AG09309 (cell line): ENCODE measurements around the gene PTPRT.

Source experiments
- DNase-seq: peaks from one replicate; pipeline ENCODE4 v3.0.0-alpha.2; 2010; ENCODE audit warnings: low read depth
- H3K4me3 ChIP-seq: 2 replicates; pipeline ENCODE4 v1.5.1; 2011; ENCODE audit warnings: mild to moderate bottlenecking, low read depth, low read length, moderate library complexity; ENCODE audit not compliant: control insufficient read depth
- TF ChIP-seq, protein P1 (sequence below): IDR thresholded peaks from 2 replicates; pipeline ENCODE4 v1.5.1; 2011; ENCODE audit warnings: mild to moderate bottlenecking, low read depth, low read length, inconsistent platforms; ENCODE audit not compliant: insufficient read depth, control insufficient read depth; ENCODE audit errors: missing control alignments

PTPRT gene

DNA sequence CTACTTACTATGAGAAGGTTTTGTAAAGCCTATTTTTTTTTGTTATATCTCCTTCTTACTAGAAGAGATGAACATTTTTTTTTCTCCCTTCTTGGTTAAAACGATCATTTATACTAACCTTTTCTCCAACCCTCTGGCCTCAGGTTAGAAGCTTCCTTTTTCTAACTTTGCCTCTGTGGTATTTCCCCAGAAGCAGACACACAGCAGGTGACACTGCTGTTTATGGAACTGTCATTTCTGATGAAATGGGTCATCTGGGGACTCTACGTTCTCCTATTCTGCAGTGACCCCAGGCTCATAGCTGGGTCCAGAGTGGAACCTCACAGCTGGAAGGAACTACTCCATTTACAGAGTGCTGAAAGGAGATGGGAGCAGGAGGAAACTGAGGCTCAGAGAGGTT is 825.3 kb downstream of the PTPRT start:
- no peak for DNase-seq
- TF ChIP-seq, protein P1, sequence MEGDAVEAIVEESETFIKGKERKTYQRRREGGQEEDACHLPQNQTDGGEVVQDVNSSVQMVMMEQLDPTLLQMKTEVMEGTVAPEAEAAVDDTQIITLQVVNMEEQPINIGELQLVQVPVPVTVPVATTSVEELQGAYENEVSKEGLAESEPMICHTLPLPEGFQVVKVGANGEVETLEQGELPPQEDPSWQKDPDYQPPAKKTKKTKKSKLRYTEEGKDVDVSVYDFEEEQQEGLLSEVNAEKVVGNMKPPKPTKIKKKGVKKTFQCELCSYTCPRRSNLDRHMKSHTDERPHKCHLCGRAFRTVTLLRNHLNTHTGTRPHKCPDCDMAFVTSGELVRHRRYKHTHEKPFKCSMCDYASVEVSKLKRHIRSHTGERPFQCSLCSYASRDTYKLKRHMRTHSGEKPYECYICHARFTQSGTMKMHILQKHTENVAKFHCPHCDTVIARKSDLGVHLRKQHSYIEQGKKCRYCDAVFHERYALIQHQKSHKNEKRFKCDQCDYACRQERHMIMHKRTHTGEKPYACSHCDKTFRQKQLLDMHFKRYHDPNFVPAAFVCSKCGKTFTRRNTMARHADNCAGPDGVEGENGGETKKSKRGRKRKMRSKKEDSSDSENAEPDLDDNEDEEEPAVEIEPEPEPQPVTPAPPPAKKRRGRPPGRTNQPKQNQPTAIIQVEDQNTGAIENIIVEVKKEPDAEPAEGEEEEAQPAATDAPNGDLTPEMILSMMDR: no peak
- H3K4me3 ChIP-seq: no peak overlapping the region

DNA sequence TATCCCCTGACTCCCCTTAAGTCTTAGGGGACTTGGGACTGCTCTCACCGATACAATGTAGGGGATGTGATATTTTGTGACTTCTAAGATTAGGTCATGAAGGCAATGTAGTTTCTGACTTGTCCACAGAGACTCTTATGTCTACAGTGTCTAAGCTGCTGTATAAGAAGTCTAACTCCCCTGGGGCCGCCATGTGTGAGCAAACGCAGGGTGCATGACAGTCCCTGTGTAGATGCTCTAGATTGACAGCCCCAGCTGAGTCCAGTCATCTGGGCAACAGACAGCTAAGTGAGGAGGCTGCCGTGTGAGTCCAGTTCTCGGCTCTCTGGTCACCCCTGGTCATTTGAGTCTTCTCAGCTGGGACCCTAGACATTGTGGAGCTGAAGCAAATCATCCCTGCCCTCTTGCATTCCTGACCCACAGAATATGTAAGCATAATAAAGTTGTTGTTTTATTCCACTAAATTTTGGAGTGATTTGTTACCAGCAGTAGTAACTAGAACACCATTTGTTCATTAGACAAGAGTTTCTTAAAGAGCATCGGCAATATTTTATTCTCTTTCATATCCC is 828.2 kb downstream of the PTPRT start:
- DNase-seq: no peak
- no peak overlapping the region for H3K4me3 ChIP-seq
- TF ChIP-seq, protein P1: no peak

DNA sequence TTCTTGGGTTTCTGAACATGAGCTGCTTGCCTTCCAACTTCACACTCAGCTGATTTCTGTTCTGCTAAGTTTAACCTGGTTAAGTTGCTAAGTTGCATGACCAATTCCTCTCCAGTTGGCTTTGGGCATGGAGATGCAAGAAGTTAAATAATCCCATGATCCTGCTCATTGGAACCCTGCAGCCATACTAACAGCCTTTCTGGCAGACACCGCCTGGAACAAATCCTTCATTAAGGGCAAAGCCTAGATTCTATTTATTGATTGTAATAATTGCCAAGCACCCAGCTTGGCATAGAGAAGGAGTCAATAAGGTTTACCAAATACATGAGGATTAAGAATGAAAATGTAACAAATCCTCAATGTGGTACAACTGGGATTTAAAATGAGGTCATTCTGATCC is 829.1 kb downstream of the PTPRT start:
- TF ChIP-seq, protein P1: no peak
- DNase-seq: no peak
- no peak overlapping the region for H3K4me3 ChIP-seq

DNA sequence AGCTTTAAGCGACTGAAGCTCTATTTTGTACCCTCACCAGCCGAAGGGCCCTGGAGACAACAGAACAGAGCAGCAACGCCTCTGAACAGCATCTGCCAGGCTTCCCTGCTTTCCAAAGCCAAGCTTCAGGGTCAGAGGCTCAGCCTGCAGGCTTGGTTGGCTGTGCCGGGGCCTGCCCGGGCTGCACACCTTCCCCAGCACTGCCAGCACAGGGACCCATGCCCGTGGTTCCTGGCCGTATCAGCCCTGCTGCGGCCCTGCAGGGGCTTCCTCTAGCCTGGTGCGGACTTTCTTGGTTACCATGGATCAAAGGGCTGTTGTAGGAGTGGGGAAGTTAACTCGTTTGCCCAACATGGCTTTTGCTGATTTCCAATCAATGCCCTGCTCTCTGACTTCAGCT is 830.1 kb downstream of the PTPRT start:
- DNase-seq: no peak
- no peak overlapping the region for H3K4me3 ChIP-seq
- TF ChIP-seq, protein P1: no peak

DNA sequence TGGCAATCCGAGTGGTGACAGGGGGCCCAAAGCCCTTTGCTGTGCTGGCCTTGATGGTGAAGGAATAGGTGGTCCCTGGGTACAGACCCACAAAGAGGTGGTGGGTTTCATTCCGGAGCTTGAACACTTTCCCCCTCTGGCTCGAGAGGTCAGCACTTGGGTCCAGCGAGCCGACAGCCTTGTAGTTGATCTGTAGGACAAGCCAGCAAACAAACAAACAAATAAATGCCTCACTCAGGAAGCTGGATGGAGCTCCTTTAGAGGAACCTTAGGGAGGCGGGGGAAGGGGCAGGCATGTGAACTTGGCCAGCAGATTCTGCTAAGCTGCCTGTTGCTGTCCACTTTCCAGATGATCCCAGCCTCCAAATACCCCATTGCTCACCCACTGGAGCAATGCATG is 837.6 kb downstream of the PTPRT start:
- no peak overlapping the region for H3K4me3 ChIP-seq
- no peak for DNase-seq
- TF ChIP-seq, protein P1: no peak

DNA sequence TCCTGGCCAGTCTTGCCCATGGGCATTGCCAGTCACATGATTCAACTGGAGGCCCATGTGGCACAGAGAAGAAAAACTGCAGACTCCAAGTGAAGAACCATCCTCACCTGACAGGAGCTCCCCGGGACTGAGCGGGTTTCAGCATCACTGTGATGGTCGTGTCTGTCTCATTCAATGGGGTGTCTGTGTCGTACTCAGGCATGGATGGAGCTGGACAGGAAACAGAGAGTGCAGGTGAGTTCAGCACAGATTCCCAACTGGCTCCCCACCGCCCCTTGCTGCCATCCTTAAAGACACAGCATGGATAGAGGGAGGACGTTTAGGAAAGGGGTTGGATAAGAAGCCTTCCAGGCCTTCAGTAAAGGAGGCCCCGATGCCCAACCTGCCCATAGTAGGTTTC is 839.2 kb downstream of the PTPRT start:
- no peak overlapping the region for H3K4me3 ChIP-seq
- TF ChIP-seq, protein P1: no peak
- no peak for DNase-seq
